ENCODE data around the gene AOPEP.

AOPEP gene

GRCh38 chr9:94888775-94889174 is 162.3 kb downstream of the AOPEP start:
- no peak for DNase-seq (ENCODE audit: extremely low read depth, insufficient read length)
- TF ChIP-seq CTCF (IDR thresholded peaks at IDR 0.05; ENCODE audit: insufficient read depth, low read length, poor library complexity, severe bottlenecking): no peak

GRCh38 chr9:94889628-94890027 is 163.1 kb downstream of the AOPEP start:
- TF ChIP-seq CTCF (IDR thresholded peaks at IDR 0.05; ENCODE audit: insufficient read depth, low read length, poor library complexity, severe bottlenecking): no peak
- DNase-seq (ENCODE audit: extremely low read depth, insufficient read length): no peak
- Histone ChIP-seq H3K27me3 (replicated peaks; ENCODE audit: control insufficient read depth, insufficient read depth, low read length) (no peaks in the 10 kb centered on the region), H3K4me3 (replicated peaks; ENCODE audit: low read depth, low read length) (no peak overlapping the region), H3K36me3 (ENCODE audit: control insufficient read depth, insufficient read depth, low read length) (no peaks in the 10 kb centered on the region)

More at GRCh38 chr9:94888775-94889174, 162.3 kb downstream of the AOPEP start:
- no peak overlapping the region for H3K4me3 ChIP-seq (replicated peaks; ENCODE audit: low read depth, low read length)
- H3K27me3 ChIP-seq (replicated peaks; ENCODE audit: control insufficient read depth, insufficient read depth, low read length): no peaks in the 10 kb centered on the region
- H3K36me3 ChIP-seq (ENCODE audit: control insufficient read depth, insufficient read depth, low read length): no peaks in the 10 kb centered on the region

- H3K36me3 ChIP-seq (ENCODE audit: control insufficient read depth, insufficient read depth, low read length): no peaks in the 10 kb centered on the region
- no peaks in the 10 kb centered on the region for H3K27me3 ChIP-seq (replicated peaks; ENCODE audit: control insufficient read depth, insufficient read depth, low read length)
- TF ChIP-seq CTCF (IDR thresholded peaks at IDR 0.05; ENCODE audit: insufficient read depth, low read length, poor library complexity, severe bottlenecking): no peak
- DNase-seq (ENCODE audit: extremely low read depth, insufficient read length): no peak
- no peak overlapping the region for H3K4me3 ChIP-seq (replicated peaks; ENCODE audit: low read depth, low read length)
Measured at GRCh38 chr9:94891183-94891582, 164.7 kb downstream of the AOPEP start.

GRCh38 chr9:94892675-94893074 is 166.2 kb downstream of the AOPEP start:
- no peaks in the 10 kb centered on the region for H3K27me3 ChIP-seq (replicated peaks; ENCODE audit: control insufficient read depth, insufficient read depth, low read length)
- no peaks in the 10 kb centered on the region for H3K36me3 ChIP-seq (ENCODE audit: control insufficient read depth, insufficient read depth, low read length)
- H3K4me3 ChIP-seq (replicated peaks; ENCODE audit: low read depth, low read length): no peak overlapping the region
- TF ChIP-seq CTCF (IDR thresholded peaks at IDR 0.05; ENCODE audit: insufficient read depth, low read length, poor library complexity, severe bottlenecking): no peak
- no peak for DNase-seq (ENCODE audit: extremely low read depth, insufficient read length)

GRCh38 chr9:94894094-94894699 is 167.7 kb downstream of the AOPEP start:
- no peaks in the 10 kb centered on the region for H3K36me3 ChIP-seq (ENCODE audit: control insufficient read depth, insufficient read depth, low read length)
- TF ChIP-seq CTCF (IDR thresholded peaks at IDR 0.05; ENCODE audit: insufficient read depth, low read length, poor library complexity, severe bottlenecking): no peak
- H3K27me3 ChIP-seq (replicated peaks; ENCODE audit: control insufficient read depth, insufficient read depth, low read length): no peaks in the 10 kb centered on the region
- no peak overlapping the region for H3K4me3 ChIP-seq (replicated peaks; ENCODE audit: low read depth, low read length)
- DNase-seq (ENCODE audit: extremely low read depth, insufficient read length): no peak

- H3K36me3 ChIP-seq (ENCODE audit: control insufficient read depth, insufficient read depth, low read length): no peaks in the 10 kb centered on the region
- no peaks in the 10 kb centered on the region for H3K27me3 ChIP-seq (replicated peaks; ENCODE audit: control insufficient read depth, insufficient read depth, low read length)
- no peak overlapping the region for H3K4me3 ChIP-seq (replicated peaks; ENCODE audit: low read depth, low read length)
- no peak for DNase-seq (ENCODE audit: extremely low read depth, insufficient read length)
- TF ChIP-seq CTCF (IDR thresholded peaks at IDR 0.05; ENCODE audit: insufficient read depth, low read length, poor library complexity, severe bottlenecking): no peak
Measured at GRCh38 chr9:94895668-94896067, 169.2 kb downstream of the AOPEP start.

Measured in GM06990 (cell line).